Neural progenitor cell (in vitro differentiated cells): ENCODE data around the gene CDC42EP3.

Source experiments
- CTCF ChIP-seq: fragments of 200-600 bp; sonication (generic); IDR thresholded peaks from 2 replicates; pipeline ENCODE4 v1.5.1; 2017; ENCODE audit warnings: antibody characterized with exemption, mild to moderate bottlenecking
- EZH2 ChIP-seq: fragments of 200-600 bp; sonication (generic); IDR thresholded peaks from 2 replicates; pipeline ENCODE4 v1.6.1; 2017; ENCODE audit warnings: antibody characterized with exemption, mild to moderate bottlenecking, moderate library complexity
- EZH2phosphoT487 ChIP-seq: fragments of 200-600 bp; sonication (generic); IDR thresholded peaks from 2 replicates; pipeline ENCODE4 v1.6.1; 2017; ENCODE audit warnings: antibody characterized with exemption

GRCh38 chr2:37645362-37645761, 26.1 kb downstream of the CDC42EP3 start:
- no peak for TF ChIP-seq CTCF
- TF ChIP-seq EZH2phosphoT487: no peak
- no peak for TF ChIP-seq EZH2
